ENCODE data around the gene GTSF1L.

Gene GTSF1L

DNA sequence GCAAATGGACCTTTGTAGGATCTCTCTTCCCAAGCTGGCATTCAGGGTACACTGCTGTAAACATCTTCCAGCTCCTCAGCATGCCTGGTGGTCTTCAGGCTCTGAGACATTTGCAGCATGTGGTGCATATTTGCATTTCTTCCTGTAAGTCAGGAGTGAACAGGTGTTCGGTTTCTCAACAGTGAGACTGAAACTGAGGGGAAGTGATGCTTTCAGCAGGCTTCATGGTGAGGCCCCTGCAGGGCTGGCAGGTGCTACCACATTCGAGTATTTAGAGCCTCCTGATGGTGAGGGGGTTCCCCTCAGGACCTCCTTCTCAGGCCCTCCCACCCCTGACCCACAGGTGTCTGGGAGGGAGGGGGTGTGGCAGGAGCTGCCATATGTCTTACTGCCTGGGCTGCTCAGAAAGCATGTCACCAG lies 44.8 kb downstream of the GTSF1L start:
- TF ChIP-seq, protein P1, sequence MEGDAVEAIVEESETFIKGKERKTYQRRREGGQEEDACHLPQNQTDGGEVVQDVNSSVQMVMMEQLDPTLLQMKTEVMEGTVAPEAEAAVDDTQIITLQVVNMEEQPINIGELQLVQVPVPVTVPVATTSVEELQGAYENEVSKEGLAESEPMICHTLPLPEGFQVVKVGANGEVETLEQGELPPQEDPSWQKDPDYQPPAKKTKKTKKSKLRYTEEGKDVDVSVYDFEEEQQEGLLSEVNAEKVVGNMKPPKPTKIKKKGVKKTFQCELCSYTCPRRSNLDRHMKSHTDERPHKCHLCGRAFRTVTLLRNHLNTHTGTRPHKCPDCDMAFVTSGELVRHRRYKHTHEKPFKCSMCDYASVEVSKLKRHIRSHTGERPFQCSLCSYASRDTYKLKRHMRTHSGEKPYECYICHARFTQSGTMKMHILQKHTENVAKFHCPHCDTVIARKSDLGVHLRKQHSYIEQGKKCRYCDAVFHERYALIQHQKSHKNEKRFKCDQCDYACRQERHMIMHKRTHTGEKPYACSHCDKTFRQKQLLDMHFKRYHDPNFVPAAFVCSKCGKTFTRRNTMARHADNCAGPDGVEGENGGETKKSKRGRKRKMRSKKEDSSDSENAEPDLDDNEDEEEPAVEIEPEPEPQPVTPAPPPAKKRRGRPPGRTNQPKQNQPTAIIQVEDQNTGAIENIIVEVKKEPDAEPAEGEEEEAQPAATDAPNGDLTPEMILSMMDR (IDR thresholded peaks at IDR 0.05; ENCODE audit: low read depth, low read length), result no peak
- no peak overlapping the region for H3K4me3 ChIP-seq (replicated peaks in 1 of 2; ENCODE audit: low read depth in 2 of 2, low read length in 2 of 2)
- no peak for DNase-seq (ENCODE audit: low read depth in 2 of 2)

DNA sequence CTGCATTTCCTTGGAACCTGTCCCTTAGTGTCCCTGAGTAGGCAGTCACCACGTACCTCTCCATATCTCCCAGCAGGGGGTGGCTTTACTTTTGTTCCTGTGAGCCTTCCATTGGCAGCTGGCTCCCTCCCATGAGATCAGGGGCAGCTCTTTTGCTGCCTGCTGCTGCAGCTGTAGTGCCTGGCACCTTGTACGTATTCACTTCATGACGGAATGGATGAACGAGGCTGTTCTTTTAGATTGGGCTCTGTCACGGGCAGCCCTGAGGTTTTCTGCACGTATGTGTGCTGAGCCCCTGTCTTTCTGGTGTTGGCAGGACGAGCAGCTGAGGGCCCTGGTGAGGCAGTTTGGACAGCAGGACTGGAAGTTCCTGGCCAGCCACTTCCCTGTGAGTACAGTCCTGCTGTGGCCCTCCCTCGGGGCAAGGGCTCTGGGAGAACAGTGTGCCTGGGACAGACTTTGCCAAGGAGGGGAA lies 45.3 kb downstream of the GTSF1L start:
- H3K4me3 ChIP-seq (replicated peaks in 1 of 2; ENCODE audit: low read depth in 2 of 2, low read length in 2 of 2), result no peak overlapping the region
- no peak for DNase-seq (ENCODE audit: low read depth in 2 of 2)
- TF ChIP-seq, protein P1 (IDR thresholded peaks at IDR 0.05; ENCODE audit: low read depth, low read length), result no peak

GRCh38 chr20:43680981-43681380 lies 45.8 kb downstream of the GTSF1L start:
- no peak overlapping the region for H3K4me3 ChIP-seq (replicated peaks in 1 of 2; ENCODE audit: low read depth in 2 of 2, low read length in 2 of 2)
- DNase-seq (ENCODE audit: low read depth in 2 of 2), result no peak
- TF ChIP-seq, protein P1 (IDR thresholded peaks at IDR 0.05; ENCODE audit: low read depth, low read length), result no peak

GRCh38 chr20:43676368-43676767 lies 50.4 kb downstream of the GTSF1L start:
- H3K4me3 ChIP-seq (replicated peaks in 1 of 2; ENCODE audit: low read depth in 2 of 2, low read length in 2 of 2), result no peak overlapping the region
- TF ChIP-seq, protein P1 (IDR thresholded peaks at IDR 0.05; ENCODE audit: low read depth, low read length), result no peak
- DNase-seq (ENCODE audit: low read depth in 2 of 2), result no peak
